Right renal pelvis (tissue), 4 donors: Measurements from ENCODE around the gene RELL2. TPM values are rescaled to one million over a fixed set of nuclear protein-coding genes. Genes with fewer than 3 reads are reported as not detected.
"Not testable (repeated sequence)": the region's sequence is repeated elsewhere in the genome, so short reads cannot be mapped to it uniquely, and the experiment has no call there.

Source experiments
- DNase-seq, 4 donors: peaks; one replicate each; pipeline ENCODE4 v3.0.0-alpha.2; 2013; ENCODE audit warnings: low read depth in 4 of 4, low spot score in 3 of 4, missing footprints in 1 of 4
- polyA plus RNA-seq, 4 donors: library from polyadenylated mRNA; unstranded; fragments of 120-200 nt; gene quantifications; one replicate each; pipeline ENCODE4 v1.2.1, GENCODE V29; 2013; ENCODE audit not compliant: insufficient read length in 4 of 4

Gene RELL2, protein sequence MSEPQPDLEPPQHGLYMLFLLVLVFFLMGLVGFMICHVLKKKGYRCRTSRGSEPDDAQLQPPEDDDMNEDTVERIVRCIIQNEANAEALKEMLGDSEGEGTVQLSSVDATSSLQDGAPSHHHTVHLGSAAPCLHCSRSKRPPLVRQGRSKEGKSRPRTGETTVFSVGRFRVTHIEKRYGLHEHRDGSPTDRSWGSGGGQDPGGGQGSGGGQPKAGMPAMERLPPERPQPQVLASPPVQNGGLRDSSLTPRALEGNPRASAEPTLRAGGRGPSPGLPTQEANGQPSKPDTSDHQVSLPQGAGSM
- polyA plus RNA-seq = 1 to 10 TPM in 2 of 4 donors, under 1 TPM in 2; 0.73 to 1.4 (median 1.1) TPM

DNA sequence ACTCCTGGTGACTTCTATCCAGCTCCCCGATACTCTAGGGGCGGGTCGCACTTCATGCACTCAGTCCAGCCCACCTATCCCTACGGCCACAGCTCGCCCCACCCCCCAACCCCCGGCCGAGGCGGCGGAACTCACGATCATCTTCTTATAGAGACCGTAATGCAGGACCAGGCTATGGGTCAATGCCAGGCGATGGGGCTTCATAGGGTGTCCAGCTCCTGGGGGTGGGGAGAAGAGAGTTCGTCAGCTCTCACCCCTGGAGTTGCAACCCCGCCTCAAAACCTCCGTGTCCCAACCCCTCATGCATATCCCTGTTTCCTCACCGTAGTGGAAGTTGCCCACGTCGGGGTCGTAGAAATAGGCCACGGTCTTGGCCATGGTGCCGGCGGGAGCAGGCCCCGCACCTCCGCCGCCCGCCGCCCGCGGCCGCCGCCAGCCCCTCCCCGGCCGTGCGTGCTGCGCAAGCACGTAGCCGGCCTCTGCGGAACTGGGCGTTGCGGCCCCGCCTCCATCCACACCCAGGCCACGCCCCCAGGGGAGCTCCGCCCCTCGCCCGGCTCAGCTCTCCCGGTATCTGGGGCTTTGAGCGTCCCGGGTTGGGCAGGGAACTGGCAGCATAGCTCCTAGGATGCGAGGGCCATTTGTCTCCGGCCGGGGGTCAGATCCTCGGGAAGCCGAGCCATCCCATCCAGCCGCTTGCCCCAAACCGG, at the start of gene RELL2, which contains the start of gene HDAC3:
RELL2 (plus strand) TSS at position 585 of the 710 bp plus-strand sequence. CDS start 1,229 bp downstream, outside the sequence.
HDAC3 (minus strand) TSS at position 437 of the 710 bp plus-strand sequence; CDS start at position 378, 59 bp downstream.
- DNase-seq = peak; percentile 79 to 86 (median 80)

DNA sequence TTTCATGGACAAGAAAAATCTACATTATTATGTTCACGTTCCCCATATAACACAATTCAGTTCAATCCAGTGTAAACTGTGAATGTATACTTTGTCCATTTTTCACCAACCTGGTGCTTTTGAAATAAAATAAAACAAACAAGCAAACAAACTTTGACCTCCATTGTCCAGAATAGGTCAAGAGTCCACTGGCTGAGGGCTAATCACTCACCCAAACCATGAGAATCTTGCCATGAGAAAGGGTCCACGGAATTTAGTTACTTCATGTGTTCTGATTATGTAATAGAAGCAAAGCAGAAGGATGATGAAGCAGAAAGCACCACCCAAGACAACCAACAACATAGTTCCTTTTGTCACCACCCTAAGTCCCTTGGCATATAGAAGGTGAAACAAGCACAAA, 46.7 kb upstream of the RELL2 start:
- no peak for DNase-seq

DNA sequence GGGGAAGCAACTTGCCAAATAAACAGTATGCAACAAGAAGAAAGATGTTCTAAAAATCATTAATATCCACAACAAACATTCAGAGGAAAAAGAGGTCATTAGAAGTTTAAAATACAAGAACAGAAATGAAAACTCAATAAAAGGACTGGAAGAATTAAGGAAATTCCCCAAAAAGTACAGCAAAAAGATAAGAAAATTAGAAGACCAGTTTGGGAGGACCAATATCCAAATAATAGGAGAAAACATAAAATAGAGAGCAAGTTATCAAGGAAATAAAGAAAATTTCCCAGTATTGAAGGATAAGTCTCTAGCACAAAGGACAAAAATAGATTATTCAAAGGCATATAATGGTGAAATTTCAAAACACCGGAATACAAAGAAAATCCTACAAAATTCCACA, 39.9 kb upstream of the RELL2 start:
- DNase-seq = no peak

DNA sequence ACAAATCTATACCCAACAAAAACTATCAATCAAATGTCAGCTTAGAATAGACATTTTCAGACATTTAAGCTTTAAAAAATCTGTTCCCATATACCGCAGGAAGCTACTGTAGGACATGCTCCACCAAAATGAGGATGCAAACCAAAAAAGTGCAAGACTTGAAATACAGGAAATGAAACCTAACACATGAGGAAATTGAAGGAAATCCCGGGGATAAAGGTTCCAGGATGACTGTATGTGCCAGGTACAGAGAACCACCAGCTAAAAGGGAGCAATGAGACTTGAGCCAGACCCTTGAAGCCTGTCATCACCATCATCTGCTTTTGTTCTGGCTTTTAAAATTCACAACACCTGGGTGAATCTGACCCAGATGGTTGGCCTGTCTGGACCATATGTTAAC, 39.4 kb upstream of the RELL2 start:
- DNase-seq = no peak

DNA sequence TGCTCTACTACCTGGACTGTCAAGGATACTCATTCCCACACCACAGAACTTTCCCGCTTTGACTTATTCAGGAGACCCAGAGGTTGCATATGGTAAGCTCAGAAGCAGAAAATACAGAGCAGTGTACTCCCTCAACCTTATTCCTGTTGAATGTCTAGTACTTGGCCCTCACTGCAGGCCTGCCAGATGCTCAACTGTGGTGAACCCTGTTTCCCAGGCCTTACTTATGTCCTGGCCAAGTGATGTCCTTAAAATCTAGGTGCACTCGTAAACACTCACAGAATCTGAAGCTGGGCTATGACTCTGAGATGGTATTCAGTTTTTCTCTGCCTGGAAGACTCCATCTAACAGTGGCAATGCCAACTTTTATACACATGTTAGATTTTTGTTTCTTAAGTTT, 39.0 kb upstream of the RELL2 start:
- no peak for DNase-seq

DNA sequence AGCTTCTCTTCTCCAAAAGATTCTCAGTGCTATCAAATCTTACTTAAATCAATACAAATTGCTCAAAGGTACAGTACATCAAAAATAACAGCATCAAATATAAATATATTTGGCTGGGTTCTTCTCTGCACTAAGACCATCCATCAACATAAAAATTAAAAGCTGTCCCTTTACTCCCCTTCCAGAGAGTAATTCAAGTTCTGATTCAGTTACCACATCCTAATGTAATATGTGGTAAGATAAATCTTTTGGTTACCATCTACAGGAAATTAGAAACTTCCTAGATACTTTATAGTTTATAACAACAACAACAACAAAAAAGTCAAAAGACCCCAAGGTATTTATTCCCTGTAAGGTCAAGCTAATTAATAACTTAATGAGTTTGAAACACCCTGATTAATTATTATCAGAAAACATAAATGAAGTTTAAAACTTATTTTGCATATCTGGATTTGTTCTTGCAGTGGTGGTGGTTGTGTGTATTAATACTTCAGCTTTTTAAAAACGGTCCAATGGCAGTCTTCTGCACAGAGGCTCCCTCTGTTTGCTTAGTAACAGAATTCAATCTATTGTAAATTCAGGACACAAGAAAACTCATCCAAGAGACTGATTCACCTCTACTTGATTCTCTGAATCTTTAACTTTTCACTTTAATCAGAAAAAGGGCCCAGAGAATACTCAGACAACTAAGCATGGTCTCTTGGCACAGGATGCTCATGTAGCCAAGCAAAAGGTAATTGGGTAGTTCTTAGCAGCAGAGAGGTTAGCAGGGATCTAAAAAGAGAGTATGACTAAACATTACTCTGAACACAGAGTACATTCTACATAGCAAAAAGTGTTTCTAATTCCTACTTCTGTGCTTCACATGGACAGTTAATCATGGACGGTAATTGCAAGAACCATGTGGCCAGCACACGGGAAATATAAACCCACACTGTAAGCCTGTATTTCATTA, 38.1 kb upstream of the RELL2 start:
- no peak for DNase-seq

DNA sequence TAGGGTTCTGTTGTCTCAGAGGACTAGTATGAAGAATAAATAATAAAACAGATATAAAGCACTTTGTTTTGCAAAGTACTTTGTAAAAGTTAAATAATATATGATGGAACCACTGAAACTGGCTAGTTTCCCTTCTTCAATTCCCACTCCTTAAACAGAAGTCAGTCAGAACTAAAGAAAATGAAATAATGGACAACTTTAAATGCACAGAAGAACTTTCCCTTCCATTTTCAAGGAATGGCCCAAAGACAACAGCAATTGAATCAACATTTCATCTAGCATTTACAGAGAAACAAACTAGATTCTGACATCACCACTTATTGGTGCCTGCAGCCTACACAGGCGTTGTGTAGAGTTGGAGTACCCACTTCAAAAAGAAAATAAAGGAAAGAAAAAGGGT, 34.2 kb upstream of the RELL2 start:
- no peak for DNase-seq

DNA sequence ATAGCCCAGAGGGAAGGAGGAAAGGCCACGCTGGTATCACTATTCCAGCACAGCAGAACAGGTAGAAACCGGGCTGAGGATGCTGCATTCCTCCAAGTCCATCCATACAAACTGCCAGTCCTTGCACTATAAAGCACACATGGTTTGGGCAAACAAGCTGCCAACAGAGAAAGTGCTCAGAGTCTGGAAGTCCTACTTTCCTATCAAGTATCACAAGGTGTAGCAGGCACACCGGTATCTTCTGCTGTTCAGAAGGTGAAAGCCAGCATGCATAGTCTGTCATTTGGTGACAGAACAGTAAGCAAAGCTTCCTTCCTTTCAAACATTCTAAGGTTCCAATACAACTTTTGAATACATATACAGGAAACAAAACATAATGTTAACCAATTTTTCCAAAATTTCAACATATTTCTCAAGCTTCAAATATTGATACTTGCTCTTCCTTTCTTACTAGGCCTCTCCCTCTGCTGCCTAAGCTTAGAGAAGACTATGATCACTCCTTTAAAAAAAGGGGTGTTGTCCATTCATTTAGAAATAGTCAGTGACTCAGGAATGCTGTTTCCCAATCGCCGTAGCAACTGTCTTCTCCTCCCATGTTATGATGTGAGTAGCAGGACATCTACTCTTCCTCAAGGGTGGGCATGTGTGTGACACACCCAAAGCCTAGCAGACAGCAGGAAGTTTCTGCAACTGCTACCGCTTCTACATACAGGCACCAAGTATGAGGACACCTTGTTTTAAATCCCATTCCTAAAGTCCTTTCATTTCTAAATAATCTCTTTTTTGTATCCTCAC, 32.7 kb upstream of the RELL2 start:
- DNase-seq = no peak

DNA sequence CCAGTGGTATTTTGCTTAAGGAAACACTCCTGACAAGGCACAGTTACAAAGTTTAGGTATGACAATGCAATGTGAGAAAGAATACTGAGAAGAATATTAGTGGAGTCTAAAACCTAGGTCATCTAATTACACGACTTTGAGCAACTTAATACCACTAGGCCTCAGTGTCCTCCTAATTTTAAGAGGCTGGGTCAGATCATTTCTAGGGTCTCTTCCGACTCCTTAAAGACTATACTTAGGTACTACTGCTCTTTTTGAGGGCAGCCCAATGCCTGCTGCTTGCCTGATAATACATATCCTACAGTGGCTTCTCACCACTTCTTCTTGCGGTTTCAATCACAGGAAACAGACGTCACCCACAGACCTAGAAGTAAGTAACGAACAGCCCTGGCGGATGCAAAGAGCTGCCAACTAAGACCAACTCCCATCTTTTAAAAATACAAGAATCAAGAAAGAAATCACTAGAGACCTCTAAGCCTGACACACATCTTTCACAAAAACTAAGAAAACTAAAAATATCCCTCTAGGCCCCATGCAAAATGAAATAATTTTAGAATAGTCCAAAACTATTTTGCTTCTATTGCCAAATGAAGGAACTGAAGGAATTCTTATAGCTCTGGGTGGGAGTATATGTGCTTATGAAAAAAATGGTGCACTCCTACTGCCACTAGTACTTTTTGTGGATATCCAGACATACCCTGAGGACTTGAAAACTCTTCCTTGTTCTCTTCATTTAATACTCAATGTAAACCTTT, 31.1 kb upstream of the RELL2 start:
- DNase-seq = no peak

DNA sequence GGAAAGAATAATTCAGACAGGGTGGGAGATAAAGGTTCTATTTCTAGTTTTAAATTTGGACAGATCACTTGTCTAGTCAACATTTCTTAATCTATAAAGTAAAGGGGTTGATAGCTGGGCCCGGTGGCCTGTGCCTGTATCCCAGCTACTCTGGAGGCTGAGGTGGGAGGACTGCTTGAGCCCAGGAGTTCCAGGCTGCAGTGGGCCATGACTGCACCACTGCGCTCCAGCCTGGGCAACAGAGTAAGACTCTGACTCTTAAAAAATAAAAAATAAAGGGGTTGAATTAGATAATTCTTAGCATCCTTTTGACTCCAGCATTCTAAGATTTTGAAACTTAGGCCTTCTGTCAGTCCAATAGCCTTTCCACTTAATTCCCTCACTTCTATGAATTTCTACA, 28.8 kb upstream of the RELL2 start:
- DNase-seq = no peak

DNA sequence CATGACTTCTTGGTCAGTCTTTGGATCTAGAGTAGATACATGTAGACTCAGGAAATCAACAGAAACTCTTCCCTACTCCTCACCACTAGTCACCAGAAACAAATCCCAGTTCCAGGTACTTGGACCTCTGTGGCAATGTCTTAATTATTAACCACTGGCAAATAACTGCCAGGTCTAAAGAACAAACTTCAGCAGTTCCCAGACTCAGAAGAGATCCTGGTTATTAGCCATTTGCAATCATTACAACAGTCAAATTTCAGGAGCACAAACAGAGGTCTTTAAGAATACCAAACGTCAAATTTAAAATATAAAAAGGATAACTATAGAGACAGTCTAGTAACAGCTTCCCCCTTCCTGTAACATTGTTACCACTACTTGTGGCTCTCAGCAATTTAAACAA, 28.2 kb upstream of the RELL2 start:
- DNase-seq = no peak

DNA sequence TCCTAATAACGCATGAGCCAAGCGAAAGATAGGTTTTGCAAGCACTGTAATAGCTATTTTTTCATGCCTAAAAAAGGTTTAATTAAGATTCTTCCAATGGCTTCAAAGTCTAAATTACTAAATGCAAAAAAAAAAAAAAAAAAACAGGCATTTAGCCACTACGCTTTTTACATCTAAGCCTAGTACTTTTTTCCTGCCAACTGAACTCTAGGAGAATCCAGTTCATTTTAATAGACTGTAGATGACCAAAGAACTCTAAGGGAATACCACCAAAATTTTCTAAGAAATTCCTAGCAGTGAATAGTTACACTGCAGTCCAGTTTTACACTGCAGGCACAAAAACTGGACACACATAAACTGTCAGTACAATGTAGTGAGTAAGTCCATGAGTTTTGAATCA, 27.8 kb upstream of the RELL2 start:
- no peak for DNase-seq

DNA sequence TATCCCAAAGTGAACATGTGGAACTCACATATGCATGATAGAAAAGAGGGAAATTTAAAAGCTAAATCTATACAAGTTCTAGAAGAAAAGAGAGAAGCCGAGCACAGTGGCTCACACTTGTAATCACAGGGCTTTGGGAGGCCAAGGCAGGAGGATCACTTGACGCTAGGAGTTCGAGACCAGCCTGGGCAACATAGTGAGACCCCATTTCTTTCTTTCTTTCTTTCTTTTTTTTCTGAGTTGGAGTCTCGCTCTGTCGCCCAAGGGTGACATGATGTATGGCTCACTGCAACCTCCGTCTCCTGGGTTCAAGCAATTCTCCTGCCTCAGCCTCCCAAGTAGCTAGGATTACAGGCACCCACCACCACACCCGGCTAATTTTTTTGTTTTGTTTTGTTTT, 26.9 kb upstream of the RELL2 start:
- DNase-seq = not testable (repeated sequence)

DNA sequence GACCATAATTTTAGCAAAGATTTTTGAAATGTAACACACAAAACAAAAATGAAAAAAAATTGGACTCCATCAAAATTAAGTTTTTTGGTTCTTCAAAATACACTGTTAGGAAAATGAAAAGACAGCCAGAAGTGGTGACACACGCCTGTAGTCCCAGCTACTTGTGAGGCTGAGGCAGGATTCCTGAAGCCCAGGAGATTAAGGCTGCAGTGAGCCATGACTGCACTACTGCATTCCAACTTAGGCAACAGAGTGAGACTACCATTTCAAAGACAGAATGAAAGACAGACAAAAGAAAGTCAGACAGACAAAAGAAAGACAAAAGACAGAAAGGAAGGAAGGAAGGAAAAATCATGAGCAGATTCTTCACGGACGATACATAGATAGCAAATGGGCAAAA, 25.5 kb upstream of the RELL2 start:
- DNase-seq = no peak

DNA sequence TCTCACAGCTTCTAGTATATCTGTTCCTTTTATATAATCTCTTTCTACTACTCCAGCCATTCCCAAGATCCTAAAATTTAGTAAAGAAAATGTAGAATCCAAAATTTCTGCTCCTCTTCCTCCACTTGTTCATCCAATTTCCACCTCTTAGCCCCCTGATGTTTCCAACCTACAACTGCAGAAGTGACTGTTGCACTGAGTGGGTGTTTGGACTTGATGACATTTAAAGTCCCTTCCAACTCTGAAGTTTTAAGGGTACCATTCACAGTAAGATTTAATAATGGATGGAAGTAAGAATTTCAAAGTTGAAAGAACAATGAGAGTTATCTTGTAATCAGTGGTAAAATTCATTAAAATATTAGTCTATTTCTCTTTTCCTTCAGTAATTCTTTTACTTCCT, 23.5 kb upstream of the RELL2 start:
- no peak for DNase-seq

DNA sequence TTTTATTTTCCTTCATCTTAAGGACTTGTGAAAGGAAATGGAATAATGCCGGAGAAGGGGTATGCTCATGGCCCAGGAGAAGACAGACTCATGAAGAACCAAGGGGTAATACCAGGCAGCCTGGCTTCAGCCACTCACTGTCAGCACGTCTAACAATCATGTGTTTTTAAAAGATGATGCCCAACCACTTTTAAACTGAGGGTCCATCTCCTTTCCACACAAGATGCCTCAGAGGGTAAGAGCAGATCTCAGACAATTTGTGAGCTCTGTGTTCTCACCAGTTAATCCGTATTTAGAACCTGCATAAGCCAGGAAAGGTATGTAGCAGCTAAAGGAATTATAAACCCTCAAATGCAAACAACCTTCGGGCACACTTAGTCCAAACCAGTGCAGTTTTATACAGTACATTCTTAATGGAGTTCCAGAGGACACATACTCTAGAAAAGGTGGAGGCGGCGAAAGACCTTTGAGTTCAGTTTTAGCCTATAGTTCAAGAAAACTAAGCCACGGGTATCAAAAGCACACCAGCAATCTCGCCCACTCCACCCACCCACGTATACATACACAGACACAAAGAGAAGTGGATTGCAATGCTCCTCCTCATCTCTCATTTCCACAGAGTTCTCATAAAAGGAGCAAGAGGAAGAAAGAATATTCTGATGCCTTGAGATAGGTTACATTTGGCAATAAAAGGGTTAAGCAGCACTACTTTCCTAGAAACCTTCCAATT, 20.6 kb upstream of the RELL2 start:
- no peak for DNase-seq

DNA sequence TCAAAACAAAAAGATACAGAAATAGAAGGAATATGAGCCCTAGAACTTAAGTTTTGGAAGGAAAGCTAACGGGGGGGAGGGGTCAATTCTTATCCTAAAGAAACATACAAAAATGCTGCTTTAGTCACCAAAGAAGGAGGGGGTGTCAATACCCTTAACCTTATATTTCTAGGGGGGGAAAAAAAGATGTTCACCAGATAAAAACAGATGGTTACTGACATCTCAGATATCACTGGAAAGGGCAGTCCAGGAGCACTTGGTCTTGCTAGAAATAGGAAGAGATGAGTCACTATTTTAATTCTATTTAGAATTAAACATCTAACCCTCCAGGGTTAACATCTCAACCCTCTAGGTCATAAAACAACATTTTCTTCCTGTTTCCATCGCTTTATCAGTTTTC, 19.7 kb upstream of the RELL2 start:
- DNase-seq = no peak

DNA sequence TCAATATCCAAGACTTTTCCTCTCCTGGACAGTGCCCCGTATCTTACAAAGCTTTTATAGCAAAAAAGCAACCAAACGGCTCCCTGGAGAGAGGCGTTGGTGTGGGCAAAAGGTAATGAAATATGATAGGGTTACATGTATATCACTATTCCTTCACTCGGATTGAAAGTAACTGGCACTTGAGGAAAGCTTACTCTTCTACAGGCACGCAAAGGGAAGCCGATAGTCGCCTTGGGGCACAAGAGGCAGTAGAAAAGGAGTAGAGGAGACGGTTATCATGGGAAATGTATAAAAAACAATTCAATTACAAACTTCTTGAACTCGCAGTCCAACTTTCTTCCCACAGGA, 19.1 kb upstream of the RELL2 start:
- no peak for DNase-seq
